Gastroesophageal sphincter (tissue), 3 donors: ENCODE data around the gene RFNG.

ENCODE experiments used
- EP300 ChIP-seq: sonication (generic); formaldehyde crosslinking; IDR thresholded peaks from one replicate; pipeline ENCODE4 v1.6.1; 2017; ENCODE audit warnings: antibody characterized with exemption, mild to moderate bottlenecking
- POLR2A ChIP-seq, 2 donors: fragments of 450-650 bp; IDR thresholded peaks; one replicate each; pipeline ENCODE4 v1.6.1; 2017; ENCODE audit warnings: antibody characterized with exemption in 2 of 2, mild to moderate bottlenecking in 2 of 2, moderate library complexity in 1 of 2
- POLR2AphosphoS5 ChIP-seq: sonication (generic); formaldehyde crosslinking; IDR thresholded peaks from one replicate; pipeline ENCODE4 v1.6.1; 2017; ENCODE audit warnings: antibody characterized with exemption
- TF ChIP-seq, protein P1 (sequence below), 4 experiments: fragments of 200-600 bp in 2 of 4; fragments of 450-650 bp in 2 of 4; sonication (generic) in 1 of 4; IDR thresholded peaks; one replicate each; pipeline ENCODE4 v1.5.1; 2017 to 2019; ENCODE audit warnings: antibody characterized with exemption in 4 of 4, mild to moderate bottlenecking in 2 of 4, moderate library complexity in 2 of 4

- TF ChIP-seq POLR2A (IDR thresholded peaks at IDR 0.05) (no peak), POLR2AphosphoS5 (no peak), EP300 (no peak)
- TF ChIP-seq, protein P1, sequence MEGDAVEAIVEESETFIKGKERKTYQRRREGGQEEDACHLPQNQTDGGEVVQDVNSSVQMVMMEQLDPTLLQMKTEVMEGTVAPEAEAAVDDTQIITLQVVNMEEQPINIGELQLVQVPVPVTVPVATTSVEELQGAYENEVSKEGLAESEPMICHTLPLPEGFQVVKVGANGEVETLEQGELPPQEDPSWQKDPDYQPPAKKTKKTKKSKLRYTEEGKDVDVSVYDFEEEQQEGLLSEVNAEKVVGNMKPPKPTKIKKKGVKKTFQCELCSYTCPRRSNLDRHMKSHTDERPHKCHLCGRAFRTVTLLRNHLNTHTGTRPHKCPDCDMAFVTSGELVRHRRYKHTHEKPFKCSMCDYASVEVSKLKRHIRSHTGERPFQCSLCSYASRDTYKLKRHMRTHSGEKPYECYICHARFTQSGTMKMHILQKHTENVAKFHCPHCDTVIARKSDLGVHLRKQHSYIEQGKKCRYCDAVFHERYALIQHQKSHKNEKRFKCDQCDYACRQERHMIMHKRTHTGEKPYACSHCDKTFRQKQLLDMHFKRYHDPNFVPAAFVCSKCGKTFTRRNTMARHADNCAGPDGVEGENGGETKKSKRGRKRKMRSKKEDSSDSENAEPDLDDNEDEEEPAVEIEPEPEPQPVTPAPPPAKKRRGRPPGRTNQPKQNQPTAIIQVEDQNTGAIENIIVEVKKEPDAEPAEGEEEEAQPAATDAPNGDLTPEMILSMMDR (IDR thresholded peaks at IDR 0.05): no peak
Measured at GRCh38 chr17:82076018-82076784, 24.6 kb upstream of the RFNG start.
